Body of pancreas (tissue), 4 donors: Measurements from ENCODE around the gene JAML. TPM values are rescaled to one million over a fixed set of nuclear protein-coding genes. Genes with fewer than 3 reads are reported as not detected.

ENCODE experiments used
- ATAC-seq: fragments of 150-250 bp; one replicate; pipeline ENCODE4 v1.9.1; 2016
- DNase-seq, 4 donors: peaks; one replicate each; pipeline ENCODE4 v3.0.0-alpha.2; 2019
- H3K27ac ChIP-seq, 4 donors: fragments of 200-600 bp; sonication (generic); 1 replicate in 3 of 4; 2 replicates in 1 of 4; pipeline versions ENCODE4 v1.5.1 to v1.6.1; 2016 to 2019; ENCODE audit warnings: mild to moderate bottlenecking in 1 of 4, mixed read lengths in 1 of 4, moderate library complexity in 1 of 4
- H3K27me3 ChIP-seq, 2 donors: fragments of 200-600 bp; sonication (generic); one replicate each; pipeline ENCODE4 v1.6.0; 2016; ENCODE audit warnings: mild to moderate bottlenecking in 1 of 2
- H3K36me3 ChIP-seq, 2 donors: fragments of 200-600 bp; sonication (generic); replicated peaks in 1 of 2; 2 replicates each; pipeline ENCODE4 v1.5.1; 2016; ENCODE audit warnings: low read depth in 2 of 2; ENCODE audit not compliant: insufficient read depth in 1 of 2
- H3K4me1 ChIP-seq: fragments of 200-600 bp; sonication (generic); one replicate; pipeline ENCODE4 v1.6.0; 2016
- H3K4me3 ChIP-seq, 2 donors: fragments of 200-600 bp; sonication (generic); 1 replicate in 1 of 2; 2 replicates in 1 of 2; pipeline ENCODE4 v1.5.1; 2016 to 2019
- H3K9me3 ChIP-seq, 3 donors: fragments of 200-600 bp; sonication (generic); 1 replicate in 2 of 3; 2 replicates in 1 of 3; pipeline ENCODE4 v1.5.1; 2016
- CTCF ChIP-seq, 7 experiments: fragments of 450-650 bp in 4 of 7; fragments of 200-600 bp in 3 of 7; sonication (generic) in 3 of 7; IDR thresholded peaks; one replicate each; pipeline ENCODE4 v1.5.1; 2016 to 2019; ENCODE audit warnings: antibody characterized with exemption in 7 of 7
- POLR2A ChIP-seq, 3 donors: fragments of 450-650 bp; IDR thresholded peaks; one replicate each; pipeline ENCODE4 v1.6.1; 2016; ENCODE audit warnings: antibody characterized with exemption in 3 of 3, mild to moderate bottlenecking in 2 of 3
- WGBS, 2 donors: methylation state at CpG; one replicate each; pipeline ENCODE4 v1.1.5; 2017; 5-methylcytosine and 5-hydroxymethylcytosine counted together
- intact Hi-C: fragments of 100-400 bp; cut with DNase I; formaldehyde crosslinking; loops from one replicate; pipeline ENCODE4 v1.15.1; 2023
- total RNA-seq, 2 donors: library from RNA; depleted of rRNA; stranded (reverse); fragments of >200 nt; gene quantifications; one replicate each; pipeline ENCODE4 v1.1.0, GENCODE V29; 2016

Gene JAML
- total RNA-seq, 2 donors from 2014 or later, result 0.99 to 4.9 TPM

- ATAC-seq (no peak), DNase-seq (no peak)
- TF ChIP-seq POLR2A (IDR thresholded peaks at IDR 0.05) (no peak), CTCF (IDR thresholded peaks at IDR 0.05) (no peak)
- peak overlapping the region; percentile 78 to 91 (median 85) for H3K27ac ChIP-seq
- H3K27me3 ChIP-seq, result no peaks in the 10 kb centered on the region
- no peaks in the 10 kb centered on the region for H3K36me3 ChIP-seq
- H3K4me3 ChIP-seq, result peak overlapping the region; percentile 9 to 11
- H3K9me3 ChIP-seq, result no peaks in the 10 kb centered on the region
- 44 to 53% methylated on average over 13 of the region's 13 CpGs for WGBS, 2 donors
- intact Hi-C loops, result no loop called here
- H3K4me1 ChIP-seq, result peaks cover 32% of the 10 kb centered on the region
Measured at GRCh38 chr11:118264569-118265465, 40.0 kb upstream of the JAML start.

DNA sequence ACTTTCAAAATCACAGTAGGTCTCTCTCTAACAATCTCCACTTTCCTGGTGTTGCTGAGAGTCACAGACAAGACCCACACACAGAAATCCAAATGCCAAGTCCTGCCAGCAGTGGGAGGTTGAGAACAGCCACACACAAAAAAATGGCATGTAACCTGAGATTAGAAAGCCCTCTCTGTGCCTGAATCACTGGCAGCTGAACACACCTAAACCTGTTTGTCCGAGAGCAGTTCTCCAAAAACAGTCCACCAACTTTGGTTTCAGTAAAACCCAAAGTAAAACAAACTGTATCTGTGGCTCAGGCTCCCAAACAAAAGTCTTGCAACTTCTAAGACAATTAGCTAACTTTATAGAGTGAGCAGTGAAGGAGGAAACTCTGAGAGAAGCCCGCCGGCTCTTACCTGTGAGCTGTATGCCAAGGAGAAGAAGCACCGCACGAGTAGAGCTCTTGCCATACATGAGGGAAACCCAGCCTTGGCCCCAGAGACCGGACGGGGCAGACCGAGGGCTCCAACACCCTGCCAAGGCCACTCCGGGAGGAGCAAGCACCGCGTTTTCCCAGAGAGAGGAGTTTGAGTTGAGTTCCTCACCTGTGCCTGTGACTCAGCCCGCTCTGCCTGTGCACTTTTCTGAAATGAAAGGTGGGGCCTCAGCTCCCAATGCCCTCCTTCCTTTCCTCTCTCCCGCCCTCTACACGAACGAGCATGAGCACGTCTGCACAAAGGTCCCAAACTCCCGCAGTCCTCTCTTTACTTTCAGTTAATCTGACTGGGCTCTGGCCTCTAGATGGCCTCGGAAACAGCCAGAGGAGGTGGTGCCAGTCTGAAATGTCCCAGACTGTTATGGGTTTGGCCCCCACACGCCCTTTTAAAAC, 39.1 kb upstream of the JAML start, which contains the start of gene MPZL2:
TSS of gene MPZL2 (minus strand) at position 603 of the 874 bp plus-strand sequence. CDS start at position 459, 144 bp downstream.
- peak within 1 kb of the TSS; percentile 9 to 11 for H3K4me3 ChIP-seq
- TF ChIP-seq CTCF (IDR thresholded peaks at IDR 0.05) (peak in 4 of 7 experiments; percentile 8 to 22 (median 16)), POLR2A (IDR thresholded peaks at IDR 0.05) (peak; percentile 53 to 86 (median 86))
- H3K27me3 ChIP-seq, result no peaks in the 10 kb centered on the region
- H3K9me3 ChIP-seq, result no peaks in the 10 kb centered on the region
- peak within 1 kb of the TSS; percentile 78 to 91 (median 85) for H3K27ac ChIP-seq
- ATAC-seq, result peak; percentile 93
- peaks cover 32% of the 10 kb centered on the region for H3K4me1 ChIP-seq
- peak; percentile 76 to 87 (median 86) for DNase-seq
- 3 to 5% methylated on average over 16 to 19 of the region's 19 CpGs for WGBS, 2 donors
- intact Hi-C loops, result no loop called here
- H3K36me3 ChIP-seq, result no peaks in the 10 kb centered on the region

DNA sequence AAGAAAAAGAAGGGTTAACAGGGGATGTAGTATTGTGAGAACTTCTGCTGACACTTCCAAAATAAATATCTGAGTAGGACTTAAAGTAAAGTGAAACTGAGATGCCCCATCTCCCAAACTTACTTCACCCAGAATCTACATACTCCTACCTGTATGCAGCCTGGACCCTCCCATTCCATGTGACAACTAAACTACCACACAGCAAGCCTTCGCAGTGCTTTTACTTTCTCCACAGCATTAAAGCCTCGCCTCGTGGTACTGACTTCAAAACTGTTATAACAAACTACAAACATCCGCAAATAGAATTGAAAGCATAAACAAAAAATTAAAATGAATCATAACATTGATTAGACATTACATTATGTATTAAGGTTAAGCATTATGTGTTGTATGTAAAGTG, 38.3 kb upstream of the JAML start:
- Histone ChIP-seq H3K9me3 (no peaks in the 10 kb centered on the region), H3K27ac (peak overlapping the region; percentile 78 to 91 (median 85)), H3K36me3 (peaks cover 0 to 2% of the 10 kb centered on the region in 2 donors), H3K4me1 (peaks cover 32% of the 10 kb centered on the region), H3K4me3 (peak overlapping the region in 1 of 2 donors; percentile 11), H3K27me3 (no peaks in the 10 kb centered on the region)
- WGBS, 2 donors, result 13 to 22% methylated on average over 4 of the region's 4 CpGs
- peak in 2 of 4 donors; percentile 15 to 20 for DNase-seq
- no peak for TF ChIP-seq POLR2A (IDR thresholded peaks at IDR 0.05)
- TF ChIP-seq CTCF (IDR thresholded peaks at IDR 0.05), result no peak
- ATAC-seq, result no peak
- intact Hi-C loops, result no loop called here

DNA sequence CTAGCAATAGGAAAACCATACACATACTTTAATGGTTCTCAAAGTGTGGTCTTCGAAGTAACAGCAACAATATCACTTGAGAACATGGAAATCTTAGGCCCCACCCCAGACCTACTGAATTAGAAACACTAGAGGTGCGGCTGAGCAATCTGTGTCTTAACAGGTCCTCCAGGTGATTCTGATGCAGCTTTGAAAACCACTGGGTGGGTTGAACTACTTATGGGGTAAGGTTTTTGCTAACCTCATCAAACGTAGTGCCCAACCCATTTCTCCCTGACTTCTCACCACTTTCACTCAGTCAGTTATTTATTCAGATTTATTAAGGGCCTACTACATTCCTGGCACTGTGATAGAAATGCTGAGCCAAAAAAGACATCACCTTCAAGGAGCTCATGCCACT, 35.5 kb upstream of the JAML start:
- H3K4me1 ChIP-seq, result peaks cover 23% of the 10 kb centered on the region
- H3K27ac ChIP-seq, result no peak overlapping the region
- no peaks in the 10 kb centered on the region for H3K9me3 ChIP-seq
- no peaks in the 10 kb centered on the region for H3K27me3 ChIP-seq
- peaks cover 0 to 4% of the 10 kb centered on the region in 2 donors for H3K36me3 ChIP-seq
- no peak for DNase-seq
- no peak overlapping the region for H3K4me3 ChIP-seq
- intact Hi-C loops, result no loop called here
- no peak for ATAC-seq
- WGBS, 2 donors, result 77 to 87% methylated on average over 3 of the region's 3 CpGs
- TF ChIP-seq POLR2A (IDR thresholded peaks at IDR 0.05), result no peak
- no peak for TF ChIP-seq CTCF (IDR thresholded peaks at IDR 0.05)
